DND-41 (cell line): ENCODE data around the gene CCL27.

Experiments
- CTCF ChIP-seq: IDR thresholded peaks from 2 replicates; pipeline ENCODE4 v1.5.1; 2012; ENCODE audit warnings: borderline replicate concordance, low read length, moderate library complexity, mild to moderate bottlenecking; ENCODE audit not compliant: poor library complexity, severe bottlenecking; ENCODE audit errors: extremely low read depth
- EZH2 ChIP-seq: IDR thresholded peaks from 3 replicates; pipeline ENCODE4 v1.6.1; 2012; ENCODE audit warnings: borderline replicate concordance, low read depth, mild to moderate bottlenecking, moderate library complexity, low read length, inconsistent platforms; ENCODE audit not compliant: severe bottlenecking

DNA sequence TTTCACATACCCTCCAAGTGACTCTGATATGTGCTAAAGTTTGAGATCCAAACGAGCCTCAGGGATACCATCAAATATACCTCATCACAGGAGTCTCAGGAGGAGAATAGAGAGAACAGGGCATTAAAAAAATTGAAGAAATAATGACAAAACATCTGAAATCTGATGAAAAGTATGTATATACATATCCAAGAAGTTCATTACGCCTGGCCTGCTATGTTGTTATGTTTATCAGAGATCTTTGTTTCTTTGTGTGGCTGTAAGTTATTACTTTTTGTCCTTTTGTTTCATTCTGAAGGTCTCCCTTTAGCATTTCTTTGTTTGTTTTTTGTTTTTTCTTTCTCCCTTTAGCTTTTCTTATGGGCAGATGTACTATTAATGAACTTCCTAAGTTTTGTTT, 31.1 kb upstream of the CCL27 start:
- TF ChIP-seq CTCF (no peak), EZH2 (no peak)
